HG03432 (cell line): Measurements from ENCODE around the gene NMRK2.
"Not testable (repeated sequence)": the region's sequence is repeated elsewhere in the genome, so short reads cannot be mapped to it uniquely, and the experiment has no call there.

Experiments used
- ATAC-seq: cut with Tn5 transposase; IDR thresholded peaks from one replicate; pipeline ENCODE4 v1.9.1; 2021; ENCODE audit warnings: mild to moderate bottlenecking, moderate library complexity; ENCODE audit not compliant: unreplicated experiment

Gene NMRK2

GRCh38 chr19:3936506-3937442 is 3.9 kb downstream of the NMRK2 start:
- ATAC-seq = no peak

DNA sequence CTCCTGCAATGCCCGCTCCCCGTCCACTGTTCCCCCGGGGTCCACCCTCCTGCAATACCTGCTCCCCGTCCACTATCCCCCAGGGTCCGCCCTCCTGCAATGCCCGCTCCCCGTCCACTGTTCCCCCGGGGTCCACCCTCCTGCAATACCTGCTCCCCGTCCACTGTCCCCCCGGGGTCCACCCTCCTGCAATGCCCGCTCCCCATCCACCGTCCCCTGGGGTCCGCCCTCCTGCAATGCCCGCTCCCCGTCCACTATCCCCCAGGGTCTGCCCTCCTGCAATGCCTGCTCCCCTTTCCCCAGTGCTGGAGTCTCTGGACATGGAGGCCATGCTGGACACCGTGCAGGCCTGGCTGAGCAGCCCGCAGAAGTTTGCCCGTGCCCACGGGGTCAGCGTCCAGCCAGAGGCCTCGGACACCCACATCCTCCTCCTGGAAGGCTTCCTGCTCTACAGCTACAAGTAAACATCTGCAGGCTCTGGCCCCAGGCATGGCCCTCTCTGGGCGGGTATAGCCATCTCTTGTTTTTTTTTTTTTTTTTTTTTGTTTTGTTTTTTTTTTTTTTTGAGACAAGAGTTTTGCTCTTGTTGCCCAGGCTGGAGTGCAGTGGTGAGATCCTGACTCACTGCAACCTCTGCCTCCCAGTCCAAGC is 5.6 kb downstream of the NMRK2 start:
- not testable (repeated sequence) for ATAC-seq

DNA sequence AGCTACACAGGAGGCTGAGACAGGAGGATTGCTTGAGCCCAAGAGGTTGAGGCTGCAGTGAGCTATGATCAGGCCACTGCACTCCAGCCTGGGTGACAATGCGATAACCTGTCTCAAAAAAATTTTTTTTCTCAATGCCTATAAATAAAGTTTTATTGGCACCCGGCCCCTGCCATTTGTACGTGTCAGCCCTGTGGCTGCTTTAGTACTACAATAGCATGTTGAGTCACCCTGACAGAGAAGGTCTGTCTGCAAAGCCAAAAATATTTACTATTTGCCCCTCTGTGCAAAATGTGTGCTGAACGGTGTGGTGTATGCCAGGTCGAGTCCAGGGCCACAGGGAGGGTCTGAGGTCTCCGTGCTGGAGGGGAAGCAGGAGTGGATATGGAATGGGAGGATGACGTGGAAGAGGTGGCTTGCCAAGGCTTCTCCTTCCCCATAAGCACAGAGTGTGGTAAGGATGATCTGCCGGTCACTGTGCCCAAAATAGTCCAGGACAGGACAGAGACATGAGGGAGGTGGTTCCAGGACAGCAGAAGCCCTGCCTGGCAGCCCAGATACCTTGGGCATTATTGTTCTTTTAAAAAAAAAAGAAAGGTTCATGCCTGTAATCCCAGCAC is 10.0 kb downstream of the NMRK2 start:
- no peak for ATAC-seq

DNA sequence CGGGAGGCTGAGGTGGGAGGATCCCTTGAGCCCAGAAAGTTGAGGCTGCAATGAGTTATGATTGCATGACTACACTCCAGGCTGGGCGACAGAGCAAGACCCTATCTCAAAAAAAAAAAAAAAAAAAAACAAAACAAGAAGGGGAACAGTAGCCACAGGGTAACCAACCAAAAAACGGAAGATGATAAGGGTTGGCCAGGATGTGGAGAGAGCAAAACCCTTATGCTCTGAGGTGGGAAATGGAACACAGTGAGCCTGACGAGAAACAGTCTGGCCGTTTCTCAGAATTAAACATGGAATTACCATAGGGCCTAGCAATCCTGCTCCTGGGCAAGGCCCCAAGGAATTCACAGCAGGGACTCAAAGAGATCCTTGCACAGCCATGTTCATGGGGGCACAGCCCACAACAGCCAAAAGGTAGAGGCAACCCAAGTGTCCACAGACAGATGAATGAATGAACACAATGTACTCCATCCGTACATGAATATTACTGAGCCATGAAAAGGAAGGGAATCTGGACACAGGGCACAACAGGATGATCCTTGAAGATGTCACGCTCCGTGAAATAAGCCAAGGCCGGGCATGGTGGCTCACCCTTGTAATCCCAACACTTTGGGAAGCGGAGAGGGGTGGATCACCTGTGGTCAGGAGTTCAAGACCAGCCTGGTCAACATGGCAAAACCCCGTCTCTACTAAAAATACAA is 11.3 kb downstream of the NMRK2 start:
- no peak for ATAC-seq

DNA sequence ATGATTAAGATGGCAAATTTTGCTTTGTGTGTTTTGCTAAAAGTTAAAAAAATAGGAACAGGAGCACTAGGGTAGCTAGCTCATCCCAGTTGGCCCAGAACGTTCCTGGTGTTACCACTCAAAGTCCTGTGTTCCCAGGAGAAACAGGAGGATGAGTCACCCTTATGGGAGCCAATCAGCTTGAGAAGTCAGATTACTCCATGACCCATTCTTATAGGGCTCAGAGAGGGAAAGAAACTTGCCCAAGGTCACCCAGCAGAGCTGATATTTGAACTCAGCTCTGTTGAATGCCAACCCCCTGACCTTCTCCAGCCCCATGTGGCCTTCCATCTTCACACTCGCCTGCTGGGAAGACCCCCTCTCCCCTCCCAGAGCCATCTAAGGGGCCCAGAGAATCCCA is 13.0 kb downstream of the NMRK2 start:
- ATAC-seq = no peak

DNA sequence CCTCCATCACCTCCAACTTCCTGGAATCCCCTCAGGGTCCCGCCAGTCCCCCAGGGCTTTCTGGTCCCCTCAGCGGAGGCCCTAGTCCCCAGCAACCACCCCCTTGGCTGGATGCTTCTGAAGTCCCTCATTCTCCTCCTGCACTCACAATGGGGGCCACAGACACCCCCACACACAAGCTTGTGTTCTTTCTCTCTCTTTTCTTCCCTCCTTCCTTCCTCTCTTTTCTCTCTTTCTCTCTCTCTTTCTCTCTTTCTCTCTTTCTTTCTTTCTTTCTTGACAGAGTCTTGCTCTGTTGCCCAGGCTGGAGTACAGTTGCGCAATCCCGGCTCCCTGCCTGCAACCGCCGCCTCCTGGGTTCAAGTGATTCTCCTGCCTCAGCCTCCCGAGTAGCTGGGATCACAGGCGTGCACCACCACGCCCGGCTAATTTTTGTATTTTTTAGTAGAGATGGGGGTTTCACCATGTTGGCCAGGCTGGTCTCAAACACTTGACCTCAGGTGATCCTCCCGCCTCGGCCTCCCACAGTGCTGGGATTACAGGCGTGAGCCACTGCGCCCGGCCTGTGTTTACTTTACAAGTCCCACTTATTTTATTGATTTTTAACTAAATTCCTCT is 14.6 kb downstream of the NMRK2 start:
- not testable (repeated sequence) for ATAC-seq

DNA sequence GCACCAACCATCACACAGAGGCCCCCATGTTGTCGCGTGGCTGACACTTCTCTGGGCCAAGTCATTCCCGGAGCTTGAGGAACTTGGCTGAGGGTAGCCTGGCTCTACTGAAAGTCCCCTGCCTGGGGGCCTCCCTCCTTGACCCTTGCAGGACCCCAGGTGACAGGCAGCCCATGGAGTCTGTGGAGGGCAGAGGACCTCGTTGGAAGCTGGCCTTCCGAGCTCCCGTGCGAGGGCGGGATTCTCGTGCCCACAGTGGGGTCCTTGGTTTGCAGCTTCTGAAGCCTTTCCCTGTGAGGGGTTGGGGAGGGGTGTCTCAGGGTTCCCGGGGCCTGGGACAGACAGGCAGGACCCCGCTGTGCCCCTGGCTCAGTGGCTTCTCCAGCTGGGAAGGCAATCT is 16.4 kb downstream of the NMRK2 start:
- ATAC-seq = no peak

GRCh38 chr19:3949997-3950859 is 17.4 kb downstream of the NMRK2 start:
- ATAC-seq = no peak

- ATAC-seq = no peak
Observed at GRCh38 chr19:3950871-3951861, 18.3 kb downstream of the NMRK2 start.

GRCh38 chr19:3952755-3953276 is 19.9 kb downstream of the NMRK2 start:
- not testable (repeated sequence) for ATAC-seq

- no peak for ATAC-seq
Observed at GRCh38 chr19:3954107-3954506, 21.2 kb downstream of the NMRK2 start.

GRCh38 chr19:3955276-3955675 is 22.4 kb downstream of the NMRK2 start:
- not testable (repeated sequence) for ATAC-seq

GRCh38 chr19:3955688-3956087 is 22.8 kb downstream of the NMRK2 start:
- no peak for ATAC-seq

DNA sequence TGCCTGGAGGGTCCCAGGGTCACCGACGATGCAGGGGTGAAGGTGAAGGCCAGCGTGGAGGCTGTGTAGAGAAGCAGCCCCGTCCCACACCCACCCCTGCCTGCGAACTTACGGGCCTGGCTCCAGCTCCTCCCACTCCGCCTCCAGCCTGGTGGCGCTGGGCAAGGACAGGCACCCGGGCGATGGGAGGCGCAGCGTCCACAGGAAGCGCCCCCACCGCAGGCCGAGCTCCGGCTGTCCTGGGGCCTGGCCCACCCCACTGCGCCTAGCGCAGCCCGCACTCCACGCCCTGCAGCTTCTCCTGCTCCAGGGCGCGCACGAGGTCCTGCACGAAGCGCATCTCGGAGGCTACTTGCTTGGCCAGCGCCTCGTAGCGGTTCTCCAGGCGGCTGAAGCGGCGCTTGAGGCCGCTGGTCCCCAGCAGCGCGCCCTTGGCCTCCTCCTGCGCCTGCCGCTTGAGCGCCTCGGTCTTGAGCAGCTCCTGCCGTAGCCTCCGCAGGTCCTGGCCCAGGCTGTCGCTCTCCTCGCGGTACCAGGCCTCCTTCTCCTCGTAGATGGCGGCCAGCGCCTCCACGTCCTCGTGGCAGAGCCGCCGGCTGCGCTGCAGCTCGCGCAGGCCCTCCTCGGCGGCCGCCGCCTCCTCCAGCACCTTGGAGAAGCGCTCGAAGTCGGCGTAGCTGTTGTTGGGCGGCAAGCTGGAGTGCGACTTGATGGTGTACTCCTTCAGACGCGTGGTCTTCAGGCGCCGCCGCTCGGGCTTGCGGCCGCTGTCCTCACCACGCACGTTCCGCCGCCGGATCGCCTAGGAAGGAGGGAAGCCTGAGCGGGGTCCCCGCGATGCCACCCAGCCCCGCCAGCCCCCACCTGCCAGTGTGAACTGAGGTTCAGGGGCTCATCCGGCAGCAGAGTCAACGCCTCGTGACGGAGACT is 26.2 kb downstream of the NMRK2 start:
- ATAC-seq = no peak

- no peak for ATAC-seq
Observed at GRCh38 chr19:3959766-3960131, 26.9 kb downstream of the NMRK2 start.

- no peak for ATAC-seq
Observed at GRCh38 chr19:3961007-3961406, 28.1 kb downstream of the NMRK2 start.
